IMR-90 (cell line): ENCODE results near the gene ABHD16B. TPM values are rescaled to one million over a fixed set of nuclear protein-coding genes. Genes with fewer than 3 reads are reported as not detected.

Source experiments
- ATAC-seq: fragments of 200-7000 bp; cut with Tn5 transposase; 2 replicates; pipeline ENCODE4 v1.9.1; 2020; ENCODE audit warnings: low read depth, mild to moderate bottlenecking, moderate library complexity
- BruUV-seq: library from RNA; stranded (reverse); fragments of 400-500 nt; replicated peaks from 2 replicates; lab custom pipeline; 2021; lab: Mats Ljungman, UMichigan
- CTCF ChIA-PET: fragments of 300-600 bp; formaldehyde crosslinking; extraction: SDS; loops from one replicate; lab custom pipeline; 2021; ENCODE audit warnings: antibody characterized with exemption; lab: Yijun Ruan, JAX
- POLR2A ChIA-PET: fragments of 300-600 bp; sonication (Branson Sonifier 250); formaldehyde crosslinking; loops from one replicate; lab custom pipeline; 2022; ENCODE audit warnings: antibody characterized with exemption; ENCODE audit not compliant: unreplicated experiment; lab: Charles Lee
- DNase-seq: peaks from one replicate; pipeline ENCODE4 v3.0.0; 2013
- H2AFZ ChIP-seq: replicated peaks from 2 replicates; pipeline ENCODE3; 2013; ENCODE audit warnings: low read length, mild to moderate bottlenecking; ENCODE audit not compliant: poor library complexity
- H2AK5ac ChIP-seq: 2 replicates; pipeline ENCODE4 v1.6.1; 2013; ENCODE audit warnings: low read depth, low read length, inconsistent platforms
- H2AK9ac ChIP-seq: replicated peaks from 2 replicates; pipeline ENCODE3; 2013; ENCODE audit warnings: mild to moderate bottlenecking, low read depth, low read length, moderate library complexity; ENCODE audit not compliant: poor library complexity
- H2BK120ac ChIP-seq: 2 replicates; pipeline ENCODE4 v1.6.1; 2013; ENCODE audit warnings: low read depth, low read length, inconsistent platforms
- H2BK15ac ChIP-seq: 3 replicates; pipeline ENCODE4 v1.6.1; 2013; ENCODE audit warnings: low read depth, low read length, inconsistent platforms
- H2BK20ac ChIP-seq: 2 replicates; pipeline ENCODE4 v1.6.1; 2013; ENCODE audit warnings: low read depth, mild to moderate bottlenecking, inconsistent platforms, low read length, moderate library complexity
- H2BK5ac ChIP-seq: 2 replicates; pipeline ENCODE4 v1.6.1; 2013; ENCODE audit warnings: mild to moderate bottlenecking, low read depth, low read length, inconsistent platforms; ENCODE audit not compliant: poor library complexity, severe bottlenecking
- H3K14ac ChIP-seq: replicated peaks from 2 replicates; pipeline ENCODE4 v1.6.1; 2013; ENCODE audit warnings: low read depth, low read length, inconsistent platforms
- H3K18ac ChIP-seq: 2 replicates; pipeline ENCODE4 v1.6.1; 2013; ENCODE audit warnings: low read depth, low read length, control low read depth
- H3K23ac ChIP-seq: 2 replicates; pipeline ENCODE4 v1.6.1; 2013; ENCODE audit warnings: low read depth, low read length, inconsistent platforms
- H3K27ac ChIP-seq: 2 replicates; pipeline ENCODE4 v1.5.1; 2013; ENCODE audit warnings: mild to moderate bottlenecking, control low read depth, low read length; ENCODE audit not compliant: insufficient read depth
- H3K27me3 ChIP-seq: 2 replicates; pipeline ENCODE4 v1.6.1; 2013; ENCODE audit warnings: low read length; ENCODE audit not compliant: control insufficient read depth, insufficient read depth
- H3K36me3 ChIP-seq: 2 replicates; pipeline ENCODE4 v1.6.1; 2013; ENCODE audit warnings: low read length, mixed read lengths; ENCODE audit not compliant: control insufficient read depth, insufficient read depth
- H3K4ac ChIP-seq: 2 replicates; pipeline ENCODE4 v1.6.1; 2013; ENCODE audit warnings: low read depth, low read length, inconsistent platforms
- H3K4me1 ChIP-seq: 2 replicates; pipeline ENCODE4 v1.6.1; 2013; ENCODE audit warnings: low read length, mixed read lengths; ENCODE audit not compliant: control insufficient read depth, insufficient read depth
- H3K4me2 ChIP-seq: 2 replicates; pipeline ENCODE4 v1.6.1; 2013; ENCODE audit warnings: low read depth, mild to moderate bottlenecking, control low read depth, low read length, moderate library complexity
- H3K4me3 ChIP-seq: 2 replicates; pipeline ENCODE4 v1.5.1; 2013; ENCODE audit warnings: low read depth, mild to moderate bottlenecking, control low read depth, low read length, moderate library complexity; ENCODE audit not compliant: insufficient read depth
- H3K56ac ChIP-seq: 2 replicates; pipeline ENCODE4 v1.6.1; 2013; ENCODE audit warnings: low read length, inconsistent platforms; ENCODE audit not compliant: insufficient read depth; ENCODE audit errors: extremely low read depth
- H3K79me1 ChIP-seq, 2 experiments: 2 replicates each; pipeline ENCODE4 v1.6.1; 2013; ENCODE audit warnings: low read length in 2 of 2, inconsistent platforms in 1 of 2, low read depth in 1 of 2
- H3K9ac ChIP-seq: 2 replicates; pipeline ENCODE4 v1.6.1; 2013; ENCODE audit warnings: low read depth, low read length, control low read depth
- H3K9me1 ChIP-seq: 2 replicates; pipeline ENCODE4 v1.6.1; 2013; ENCODE audit warnings: low read length, inconsistent platforms; ENCODE audit not compliant: insufficient read depth
- H3K9me3 ChIP-seq: 2 replicates; pipeline ENCODE4 v1.6.1; 2013; ENCODE audit warnings: low read length; ENCODE audit not compliant: control insufficient read depth, insufficient read depth
- H4K20me1 ChIP-seq: 2 replicates; pipeline ENCODE4 v1.6.1; 2013; ENCODE audit warnings: low read length, inconsistent platforms; ENCODE audit not compliant: insufficient read depth
- H4K5ac ChIP-seq: 2 replicates; pipeline ENCODE4 v1.6.1; 2013; ENCODE audit warnings: mild to moderate bottlenecking, low read depth, low read length, control low read depth
- H4K8ac ChIP-seq, 2 experiments: 2 replicates each; pipeline ENCODE4 v1.6.1; 2013; ENCODE audit warnings: low read depth in 2 of 2, low read length in 2 of 2, control low read depth in 1 of 2, inconsistent platforms in 1 of 2
- H4K91ac ChIP-seq: 2 replicates; pipeline ENCODE4 v1.6.1; 2013; ENCODE audit warnings: low read depth, low read length, inconsistent platforms; ENCODE audit not compliant: insufficient read depth
- BHLHE40 ChIP-seq: fragments of 150-350 bp; IDR thresholded peaks from 2 replicates; pipeline ENCODE4 v1.6.1; 2016; ENCODE audit warnings: mild to moderate bottlenecking, low read depth, low read length
- CEBPB ChIP-seq: IDR thresholded peaks from 2 replicates; pipeline ENCODE4 v1.6.1; 2012; ENCODE audit warnings: low read depth, low read length, improper control_type of control experiment
- CHD1 ChIP-seq: IDR thresholded peaks from 2 replicates; pipeline ENCODE4 v1.6.1; 2012; ENCODE audit warnings: low read depth, low read length, improper control_type of control experiment
- CTCF ChIP-seq: conservative IDR thresholded peaks from 2 replicates; pipeline ENCODE4 v1.5.1; 2012; ENCODE audit warnings: mild to moderate bottlenecking, low read depth, low read length, improper control_type of control experiment
- FOS ChIP-seq: fragments of 150-350 bp; IDR thresholded peaks from 2 replicates; pipeline ENCODE4 v1.6.1; 2016; ENCODE audit warnings: low read depth, low read length
- MAFK ChIP-seq: IDR thresholded peaks from 2 replicates; pipeline ENCODE4 v1.6.1; 2012; ENCODE audit warnings: low read depth, low read length, improper control_type of control experiment
- MAZ ChIP-seq: IDR thresholded peaks from 2 replicates; pipeline ENCODE4 v1.6.1; 2012; ENCODE audit warnings: low read depth, mild to moderate bottlenecking, low read length, improper control_type of control experiment, moderate library complexity, borderline replicate concordance
- MXI1 ChIP-seq: IDR thresholded peaks from 2 replicates; pipeline ENCODE4 v1.6.1; 2012; ENCODE audit warnings: low read depth, mild to moderate bottlenecking, low read length, moderate library complexity, borderline replicate concordance
- NFE2L2 ChIP-seq: fragments of 150-350 bp; IDR thresholded peaks from 2 replicates; pipeline ENCODE4 v1.6.1; 2016; ENCODE audit warnings: low read depth, mild to moderate bottlenecking, low read length
- POLR2A ChIP-seq: IDR thresholded peaks from 2 replicates; pipeline ENCODE4 v1.6.1; 2012; ENCODE audit warnings: mild to moderate bottlenecking, low read depth, low read length
- RAD21 ChIP-seq: IDR thresholded peaks from 2 replicates; pipeline ENCODE4 v1.6.1; 2012; ENCODE audit warnings: low read length, improper control_type of control experiment
- RCOR1 ChIP-seq: IDR thresholded peaks from 2 replicates; pipeline ENCODE4 v1.6.1; 2012; ENCODE audit warnings: mild to moderate bottlenecking, low read length, improper control_type of control experiment; ENCODE audit not compliant: insufficient replicate concordance
- SMC3 ChIP-seq: fragments of 150-350 bp; IDR thresholded peaks from 2 replicates; pipeline ENCODE4 v1.6.1; 2016; ENCODE audit warnings: low read depth, mild to moderate bottlenecking, antibody characterized with exemption, low read length, moderate library complexity
- WGBS, 2 experiments: methylation state at CpG; one replicate each; pipeline versions ENCODE4 v1.1.5 to v1.1.7; 2013; ENCODE audit warnings: missing lambda C conversion rate in 2 of 2; ENCODE audit not compliant: insufficient read length in 1 of 2; ENCODE audit errors: extremely low coverage in 2 of 2; 5-methylcytosine and 5-hydroxymethylcytosine counted together
- dilution Hi-C: fragments of 300-500 bp; cut with HindIII; formaldehyde crosslinking; loops from one replicate; pipeline ENCODE4 v1.14.3; 2018; ENCODE audit warnings: low sequenced_read_pairs; ENCODE audit not compliant: unreplicated experiment
- in situ Hi-C: fragments of 300-500 bp; cut with MboI; formaldehyde crosslinking; loops from 3 replicates; pipeline ENCODE4 v1.14.3; 2019; ENCODE audit warnings: low sequenced_read_pairs, inconsistent platforms, mixed read lengths
- intact Hi-C: fragments of 100-400 bp; cut with micrococcal nuclease; formaldehyde crosslinking; loops from 2 replicates; pipeline ENCODE4 v1.10.0; 2022
- polyA plus RNA-seq, 3 experiments: library from polyadenylated mRNA; depleted of rRNA; stranded (reverse); fragments of >200 nt; gene quantifications; 2 replicates each; pipeline ENCODE4 v1.2.3, GENCODE V29; 2012; ENCODE audit warnings: low replicate concordance in 1 of 3
- total RNA-seq: library from RNA; depleted of rRNA; stranded (reverse); fragments of >200 nt; gene quantifications from 2 replicates; pipeline ENCODE4 v1.2.3, GENCODE V29; 2012
- TF ChIP-seq, protein P1 (sequence below): fragments of 150-350 bp; IDR thresholded peaks from 2 replicates; pipeline ENCODE4 v1.6.1; 2016; ENCODE audit warnings: low read depth, mild to moderate bottlenecking, low read length, moderate library complexity, borderline replicate concordance
- TF ChIP-seq, protein P2 (sequence below): fragments of 150-350 bp; IDR thresholded peaks from 2 replicates; pipeline ENCODE4 v1.6.1; 2017; ENCODE audit warnings: mild to moderate bottlenecking, antibody characterized with exemption, low read length, low read depth

Gene ABHD16B
- total and polyA plus RNA-seq, 2 of the 4 experiments (the other 2 are of a cell fraction): 0.05 TPM; not detected in 1

DNA sequence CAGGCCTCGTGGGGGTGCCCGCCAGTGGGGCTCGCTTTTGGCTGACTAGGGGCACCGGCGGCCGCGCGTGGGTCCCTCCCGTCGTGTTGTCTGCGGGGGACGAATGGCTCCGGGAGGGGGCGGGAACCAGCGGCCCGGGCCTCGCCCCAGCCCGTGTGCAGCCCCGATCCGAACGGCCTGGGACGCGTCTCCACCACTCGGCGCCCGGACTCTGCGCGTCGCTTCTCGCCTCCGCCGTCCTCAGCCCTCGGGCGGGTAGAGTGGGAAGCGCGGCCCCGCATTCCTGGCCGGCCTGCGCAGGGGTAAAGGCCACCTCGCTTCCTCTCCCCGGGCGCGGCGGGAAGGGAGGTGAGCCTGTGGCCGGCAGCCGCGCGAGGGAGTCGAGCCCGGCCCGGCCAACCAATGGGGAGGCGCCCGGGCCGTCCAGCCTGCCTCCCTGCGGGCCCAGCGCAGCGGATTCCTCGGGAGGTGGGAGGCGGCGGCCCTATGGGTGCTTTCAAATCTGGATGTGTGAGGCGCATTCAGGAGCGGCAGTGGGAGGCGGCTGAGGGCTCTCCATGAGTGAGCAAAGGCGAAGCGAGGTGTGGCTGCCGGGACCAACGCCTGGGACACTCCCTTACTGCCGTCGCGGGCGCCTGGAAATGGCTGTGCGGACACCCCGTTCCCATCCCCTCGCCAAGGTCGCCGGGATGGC is 29.2 kb upstream of the ABHD16B start:
- Histone ChIP-seq H3K4me1 (peaks cover 37% of the 10 kb centered on the region), H4K91ac (no peak overlapping the region), H3K9ac (no peak overlapping the region), H2AFZ (peak overlapping the region; percentile 90), H3K79me1 (peaks cover 18 to 40% of the 10 kb centered on the region in 2 experiments), H3K27ac (no peak overlapping the region; the same call in 1 of the 2 replicates), H3K27me3 (no peaks in the 10 kb centered on the region), H3K18ac (no peak overlapping the region), H2AK5ac (peak overlapping the region; percentile 100), H3K36me3 (no peaks in the 10 kb centered on the region), H3K4me2 (no peak overlapping the region), H3K14ac (no peak overlapping the region), H2BK20ac (no peak overlapping the region; the same call in 1 of the 2 replicates), H3K56ac (no peak overlapping the region), H2BK120ac (peak overlapping the region; percentile 94; the same call in 1 of the 2 replicates), H4K20me1 (peaks cover 24% of the 10 kb centered on the region; the same call in 1 of the 2 replicates), H3K9me3 (no peaks in the 10 kb centered on the region), H2AK9ac (peak overlapping the region; percentile 85), H4K8ac (no peak overlapping the region), H2BK5ac (no peak overlapping the region), H2BK15ac (no peak overlapping the region), H4K5ac (no peak overlapping the region), H3K23ac (no peak overlapping the region), H3K4me3 (peak overlapping the region; percentile 59; the same call in 1 of the 2 replicates), H3K4ac (peak overlapping the region; percentile 99), H3K9me1 (peaks cover 20% of the 10 kb centered on the region)
- dilution Hi-C loops (no loop called here), in situ Hi-C loops (no loop called here), intact Hi-C loops (no loop called here)
- no peak for ATAC-seq
- WGBS, 2 experiments: 33% methylated on average over 47 of the region's 76 CpGs; no CpG with 5 or more reads in 1 of the 2 experiments
- no TSS peak for BruUV-seq
- DNase-seq: no peak
- ChIA-PET CTCF (no interaction called here), POLR2A (no interaction called here)
- TF ChIP-seq CTCF (no peak), MXI1 (no peak), SMC3 (no peak), RAD21 (no peak), FOS (no peak), CHD1 (no peak), MAFK (no peak), RCOR1 (no peak), MAZ (no peak), POLR2A (no peak), NFE2L2 (no peak), CEBPB (no peak), BHLHE40 (no peak)
- TF ChIP-seq, protein P1, sequence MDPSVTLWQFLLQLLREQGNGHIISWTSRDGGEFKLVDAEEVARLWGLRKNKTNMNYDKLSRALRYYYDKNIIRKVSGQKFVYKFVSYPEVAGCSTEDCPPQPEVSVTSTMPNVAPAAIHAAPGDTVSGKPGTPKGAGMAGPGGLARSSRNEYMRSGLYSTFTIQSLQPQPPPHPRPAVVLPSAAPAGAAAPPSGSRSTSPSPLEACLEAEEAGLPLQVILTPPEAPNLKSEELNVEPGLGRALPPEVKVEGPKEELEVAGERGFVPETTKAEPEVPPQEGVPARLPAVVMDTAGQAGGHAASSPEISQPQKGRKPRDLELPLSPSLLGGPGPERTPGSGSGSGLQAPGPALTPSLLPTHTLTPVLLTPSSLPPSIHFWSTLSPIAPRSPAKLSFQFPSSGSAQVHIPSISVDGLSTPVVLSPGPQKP: no peak
- TF ChIP-seq, protein P2, sequence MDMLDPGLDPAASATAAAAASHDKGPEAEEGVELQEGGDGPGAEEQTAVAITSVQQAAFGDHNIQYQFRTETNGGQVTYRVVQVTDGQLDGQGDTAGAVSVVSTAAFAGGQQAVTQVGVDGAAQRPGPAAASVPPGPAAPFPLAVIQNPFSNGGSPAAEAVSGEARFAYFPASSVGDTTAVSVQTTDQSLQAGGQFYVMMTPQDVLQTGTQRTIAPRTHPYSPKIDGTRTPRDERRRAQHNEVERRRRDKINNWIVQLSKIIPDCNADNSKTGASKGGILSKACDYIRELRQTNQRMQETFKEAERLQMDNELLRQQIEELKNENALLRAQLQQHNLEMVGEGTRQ: no peak
